IMR-90 (cell line): Measurements from ENCODE around the gene PRKCA.

Experiments
- BHLHE40 ChIP-seq: fragments of 150-350 bp; IDR thresholded peaks from 2 replicates; pipeline ENCODE4 v1.6.1; 2016; ENCODE audit warnings: mild to moderate bottlenecking, low read depth, low read length
- ELK1 ChIP-seq: fragments of 150-350 bp; IDR thresholded peaks from 2 replicates; pipeline ENCODE4 v1.6.1; 2016; ENCODE audit warnings: low read depth, mild to moderate bottlenecking, low read length, moderate library complexity, borderline replicate concordance
- MXI1 ChIP-seq: IDR thresholded peaks from 2 replicates; pipeline ENCODE4 v1.6.1; 2012; ENCODE audit warnings: low read depth, mild to moderate bottlenecking, low read length, moderate library complexity, borderline replicate concordance
- NFE2L2 ChIP-seq: fragments of 150-350 bp; IDR thresholded peaks from 2 replicates; pipeline ENCODE4 v1.6.1; 2016; ENCODE audit warnings: low read depth, mild to moderate bottlenecking, low read length
- POLR2A ChIP-seq: IDR thresholded peaks from 2 replicates; pipeline ENCODE4 v1.6.1; 2012; ENCODE audit warnings: mild to moderate bottlenecking, low read depth, low read length
- RAD21 ChIP-seq: IDR thresholded peaks from 2 replicates; pipeline ENCODE4 v1.6.1; 2012; ENCODE audit warnings: low read length, improper control_type of control experiment
- RFX5 ChIP-seq: IDR thresholded peaks from 2 replicates; pipeline ENCODE4 v1.8.0; 2012; ENCODE audit warnings: low read depth, mild to moderate bottlenecking, low read length, moderate library complexity
- TF ChIP-seq, protein P1 (sequence below): conservative IDR thresholded peaks from 2 replicates; pipeline ENCODE4 v1.5.1; 2012; ENCODE audit warnings: mild to moderate bottlenecking, low read depth, low read length, improper control_type of control experiment
- TF ChIP-seq, protein P2 (sequence below): fragments of 150-350 bp; IDR thresholded peaks from 2 replicates; pipeline ENCODE4 v1.6.1; 2017; ENCODE audit warnings: mild to moderate bottlenecking, antibody characterized with exemption, low read length, low read depth

DNA sequence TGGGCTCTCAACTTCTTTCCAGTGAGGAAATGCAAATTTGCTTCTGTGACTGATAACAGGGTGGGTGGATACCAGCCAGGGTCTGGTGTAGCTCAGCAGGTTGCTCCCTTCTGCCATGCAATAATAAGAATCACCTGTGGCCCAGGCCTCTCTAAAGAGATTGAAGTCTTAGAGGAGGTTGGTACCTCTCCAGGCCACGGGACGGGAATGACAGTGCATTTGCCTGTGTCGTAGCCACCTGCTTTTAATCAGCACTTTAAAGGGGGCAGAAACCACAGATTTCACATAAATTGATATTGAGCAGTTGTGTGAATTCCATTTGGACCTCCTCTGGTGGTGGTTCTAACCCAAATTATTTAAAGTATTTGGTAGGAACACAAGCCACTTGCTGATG is 246.9 kb downstream of the PRKCA start:
- TF ChIP-seq, protein P1, sequence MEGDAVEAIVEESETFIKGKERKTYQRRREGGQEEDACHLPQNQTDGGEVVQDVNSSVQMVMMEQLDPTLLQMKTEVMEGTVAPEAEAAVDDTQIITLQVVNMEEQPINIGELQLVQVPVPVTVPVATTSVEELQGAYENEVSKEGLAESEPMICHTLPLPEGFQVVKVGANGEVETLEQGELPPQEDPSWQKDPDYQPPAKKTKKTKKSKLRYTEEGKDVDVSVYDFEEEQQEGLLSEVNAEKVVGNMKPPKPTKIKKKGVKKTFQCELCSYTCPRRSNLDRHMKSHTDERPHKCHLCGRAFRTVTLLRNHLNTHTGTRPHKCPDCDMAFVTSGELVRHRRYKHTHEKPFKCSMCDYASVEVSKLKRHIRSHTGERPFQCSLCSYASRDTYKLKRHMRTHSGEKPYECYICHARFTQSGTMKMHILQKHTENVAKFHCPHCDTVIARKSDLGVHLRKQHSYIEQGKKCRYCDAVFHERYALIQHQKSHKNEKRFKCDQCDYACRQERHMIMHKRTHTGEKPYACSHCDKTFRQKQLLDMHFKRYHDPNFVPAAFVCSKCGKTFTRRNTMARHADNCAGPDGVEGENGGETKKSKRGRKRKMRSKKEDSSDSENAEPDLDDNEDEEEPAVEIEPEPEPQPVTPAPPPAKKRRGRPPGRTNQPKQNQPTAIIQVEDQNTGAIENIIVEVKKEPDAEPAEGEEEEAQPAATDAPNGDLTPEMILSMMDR = no peak
- TF ChIP-seq POLR2A (no peak), NFE2L2 (peak; percentile 39; the same call in 1 of the 2 replicates), RFX5 (no peak), ELK1 (no peak), MXI1 (no peak), BHLHE40 (no peak), RAD21 (no peak)
- TF ChIP-seq, protein P2, sequence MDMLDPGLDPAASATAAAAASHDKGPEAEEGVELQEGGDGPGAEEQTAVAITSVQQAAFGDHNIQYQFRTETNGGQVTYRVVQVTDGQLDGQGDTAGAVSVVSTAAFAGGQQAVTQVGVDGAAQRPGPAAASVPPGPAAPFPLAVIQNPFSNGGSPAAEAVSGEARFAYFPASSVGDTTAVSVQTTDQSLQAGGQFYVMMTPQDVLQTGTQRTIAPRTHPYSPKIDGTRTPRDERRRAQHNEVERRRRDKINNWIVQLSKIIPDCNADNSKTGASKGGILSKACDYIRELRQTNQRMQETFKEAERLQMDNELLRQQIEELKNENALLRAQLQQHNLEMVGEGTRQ = no peak
